Endothelial cell of umbilical vein (primary cell): ENCODE results near the gene MYH3. TPM values are rescaled to one million over a fixed set of nuclear protein-coding genes. Genes with fewer than 3 reads are reported as not detected.
A peak's percentile ranks its signal among the peaks of the same experiment; 100 is the strongest.

Experiments
- BruUV-seq: library from RNA; stranded (reverse); fragments of 400-500 nt; replicated peaks from 2 replicates; lab custom pipeline; 2021; lab: Mats Ljungman, UMichigan
- CTCF ChIA-PET: fragments of 300-600, 350-600 bp; sonication (Branson Sonifier 250); formaldehyde crosslinking; loops from one replicate; lab custom pipeline; 2021; ENCODE audit warnings: antibody characterized with exemption, inconsistent platforms; lab: Charles Lee
- POLR2A ChIA-PET: fragments of 300-600, 350-600 bp; sonication (Branson Sonifier 250); formaldehyde crosslinking; loops from one replicate; lab custom pipeline; 2021; ENCODE audit warnings: antibody characterized with exemption, inconsistent platforms; lab: Charles Lee
- DNase-seq: peaks from one replicate; pipeline ENCODE4 v3.0.0-alpha.2; 2011; ENCODE audit warnings: low read depth, low spot score
- FAIRE-seq: peaks from 2 replicates; lab custom pipeline; 2011; peaks lifted over from hg19 to GRCh38; lab: Jason Lieb, UNC
- H2AFZ ChIP-seq: 2 replicates; pipeline ENCODE4 v1.6.0; 2012; ENCODE audit warnings: low read depth, low read length, control low read depth, inconsistent platforms
- H3K27ac ChIP-seq: 2 replicates; pipeline ENCODE4 v1.5.1; 2011; ENCODE audit warnings: low read depth, mild to moderate bottlenecking, control low read depth, low read length, moderate library complexity; ENCODE audit not compliant: insufficient read depth
- H3K27me3 ChIP-seq, 2 experiments: 2 replicates each; pipeline versions ENCODE4 v1.6.0 to v1.6.1; 2011; ENCODE audit warnings: low read length in 2 of 2, mixed read lengths in 1 of 2; ENCODE audit not compliant: control insufficient read depth in 2 of 2, insufficient read depth in 2 of 2
- H3K36me3 ChIP-seq, 2 experiments: 2 replicates in 1 of 2; 3 replicates in 1 of 2; pipeline ENCODE4 v1.5.1; 2011; ENCODE audit warnings: low read length in 2 of 2, mild to moderate bottlenecking in 1 of 2, moderate library complexity in 1 of 2; ENCODE audit not compliant: control insufficient read depth in 2 of 2, insufficient read depth in 2 of 2; ENCODE audit errors: extremely low read depth in 1 of 2
- H3K4me1 ChIP-seq: 3 replicates; pipeline ENCODE4 v1.5.1; 2011; ENCODE audit warnings: mild to moderate bottlenecking, low read length; ENCODE audit not compliant: control insufficient read depth, insufficient read depth; ENCODE audit errors: extremely low read depth
- H3K4me2 ChIP-seq: 2 replicates; pipeline ENCODE4 v1.6.1; 2011; ENCODE audit warnings: low read length, control low read depth, mixed read lengths; ENCODE audit not compliant: insufficient read depth
- H3K4me3 ChIP-seq, 3 experiments: fragments of 200-600 bp in 1 of 3; sonication (generic), shearing (Covaris generic) in 1 of 3; replicated peaks in 1 of 3; 2 replicates each; pipeline ENCODE4 v1.5.1; 2011 to 2016; ENCODE audit warnings: control low read depth in 3 of 3, low read length in 3 of 3, mild to moderate bottlenecking in 2 of 3, inconsistent platforms in 1 of 3, low read depth in 1 of 3, moderate library complexity in 1 of 3; ENCODE audit not compliant: insufficient read depth in 1 of 3
- H3K79me2 ChIP-seq: 2 replicates; pipeline ENCODE4 v1.6.0; 2012; ENCODE audit warnings: low read length, inconsistent platforms; ENCODE audit not compliant: control insufficient read depth, insufficient read depth
- H3K9ac ChIP-seq: replicated peaks from 2 replicates; pipeline ENCODE3; 2011; ENCODE audit warnings: low read length, control low read depth; ENCODE audit not compliant: insufficient read depth; ENCODE audit errors: extremely low read depth
- H3K9me1 ChIP-seq: replicated peaks from 3 replicates; pipeline ENCODE4 v1.6.0; 2011; ENCODE audit warnings: mild to moderate bottlenecking, low read length; ENCODE audit not compliant: control insufficient read depth, insufficient read depth; ENCODE audit errors: extremely low read depth
- H3K9me3 ChIP-seq: replicated peaks from 2 replicates; pipeline ENCODE4 v1.5.1; 2012; ENCODE audit warnings: low read length, inconsistent platforms; ENCODE audit not compliant: control insufficient read depth, insufficient read depth
- H4K20me1 ChIP-seq: replicated peaks from 2 replicates; pipeline ENCODE3; 2011; ENCODE audit warnings: mild to moderate bottlenecking, low read length; ENCODE audit not compliant: control insufficient read depth, insufficient read depth; ENCODE audit errors: extremely low read depth
- EZH2 ChIP-seq: IDR thresholded peaks from 2 replicates; pipeline ENCODE4 v1.6.1; 2012; ENCODE audit warnings: borderline replicate concordance, low read depth, mild to moderate bottlenecking, moderate library complexity, low read length, inconsistent platforms; ENCODE audit not compliant: severe bottlenecking
- FOS ChIP-seq: IDR thresholded peaks from 2 replicates; pipeline ENCODE4 v1.6.1; 2011; ENCODE audit warnings: mild to moderate bottlenecking, low read length, moderate library complexity, borderline replicate concordance; ENCODE audit not compliant: insufficient read depth
- GATA2 ChIP-seq: IDR thresholded peaks from 2 replicates; pipeline ENCODE4 v1.7.0; 2011; ENCODE audit warnings: low read depth, mild to moderate bottlenecking, moderate library complexity, mixed read lengths, low read length; ENCODE audit not compliant: insufficient read length, insufficient read depth
- JUN ChIP-seq: IDR thresholded peaks from 2 replicates; pipeline ENCODE4 v1.6.1; 2011; ENCODE audit warnings: borderline replicate concordance, low read depth; ENCODE audit not compliant: insufficient read length, insufficient read depth
- MYC ChIP-seq: IDR thresholded peaks from one replicate; pipeline ENCODE4 v1.6.1; 2011; ENCODE audit warnings: mild to moderate bottlenecking, low read depth, low read length
- POLR2A ChIP-seq: IDR thresholded peaks from 2 replicates; pipeline ENCODE4 v1.6.1; 2012; ENCODE audit warnings: low read depth, mild to moderate bottlenecking, control low read depth, low read length
- POLR2AphosphoS5 ChIP-seq: IDR thresholded peaks from 2 replicates; pipeline ENCODE4 v1.6.1; 2012; ENCODE audit warnings: low read depth, mild to moderate bottlenecking, control low read depth, low read length, moderate library complexity; ENCODE audit not compliant: insufficient read depth
- dilution Hi-C: fragments of 300-500 bp; cut with MboI; formaldehyde crosslinking; loops from one replicate; pipeline ENCODE4 v1.15.0; 2019; ENCODE audit warnings: low sequenced_read_pairs; ENCODE audit not compliant: extremely low pct_ligation_motif_present
- intact Hi-C: fragments of 100-400 bp; cut with micrococcal nuclease; formaldehyde crosslinking; loops from one replicate; pipeline ENCODE4 v1.10.0; 2022
- polyA plus RNA-seq, 4 experiments: library from polyadenylated mRNA; depleted of rRNA in 3 of 4; stranded (reverse) in 3 of 4; unstranded in 1 of 4; fragments of >200 nt; gene quantifications; 2 replicates each; pipeline versions ENCODE4 v1.2.1 to v1.2.3, GENCODE V29; 2011 to 2012; ENCODE audit warnings: missing spikeins in 1 of 4
- total RNA-seq: library from RNA; stranded (reverse); gene quantifications from 2 replicates; pipeline ENCODE4 v1.2.3, GENCODE V29; 2021
- TF ChIP-seq, protein P1 (sequence below), 2 donors: IDR thresholded peaks; 1 replicate in 1 of 2; 2 replicates in 1 of 2; pipeline ENCODE4 v1.5.1; 2011; ENCODE audit warnings: low read length in 2 of 2, mild to moderate bottlenecking in 2 of 2, moderate library complexity in 2 of 2, control low read depth in 1 of 2, inconsistent platforms in 1 of 2, low read depth in 1 of 2; ENCODE audit not compliant: insufficient read depth in 1 of 2; ENCODE audit errors: extremely low read depth in 1 of 2
- TF ChIP-seq, protein P2 (sequence below): IDR thresholded peaks from 2 replicates; pipeline ENCODE4 v1.6.1; 2011; ENCODE audit not compliant: insufficient read depth, insufficient read length

MYH3 gene
- total and polyA plus RNA-seq, 2 donors (not counting 3 experiments of a cell fraction or from before 2014, with no cell fraction given) = 0.65 to 0.73 TPM

DNA sequence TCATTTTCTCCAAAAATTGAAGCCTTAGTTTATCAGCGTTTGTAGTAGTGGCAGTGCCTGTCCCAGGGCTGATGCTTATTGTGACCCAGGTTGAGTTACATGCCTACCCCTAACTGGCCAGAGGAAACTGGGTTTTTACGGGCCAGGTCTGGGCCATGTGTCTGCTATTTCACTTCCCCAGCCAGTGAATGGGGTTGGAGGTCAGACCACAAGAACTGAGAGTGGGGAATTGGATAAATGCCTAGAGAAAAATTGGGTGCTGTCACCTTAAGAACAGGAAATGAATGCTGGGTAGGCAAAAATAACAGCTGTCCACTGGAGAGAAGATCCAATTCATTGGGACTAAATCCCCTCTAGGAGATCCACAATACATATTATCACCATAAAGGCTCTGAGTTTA lies 45.5 kb upstream of the MYH3 start:
- BruUV-seq = no TSS peak
- CTCF ChIA-PET = interaction anchor here (1.0 to 1.2 kb wide), 3 partner anchors 28 to 173 kb away, joined by 3 to 4 read pairs (median 3); no protein-coding TSS in a partner anchor
- no peak for FAIRE-seq

More for the DNA sequence above, 45.5 kb upstream of the MYH3 start:
- H3K79me2 ChIP-seq = peaks cover 26% of the 10 kb centered on the region
- H3K36me3 ChIP-seq = peaks cover 3 to 4% of the 10 kb centered on the region in 2 experiments
- H3K9ac ChIP-seq = no peak overlapping the region
- H3K9me1 ChIP-seq = peaks cover 2% of the 10 kb centered on the region
- dilution Hi-C loops (no loop called here), intact Hi-C loops (no loop called here)
- no peak overlapping the region for H2AFZ ChIP-seq
- POLR2A ChIA-PET = interaction anchor here (0.5 kb wide), 1 partner anchor 46 kb away, joined by 3 read pairs; no protein-coding TSS in a partner anchor
- H3K4me1 ChIP-seq = peaks cover 17% of the 10 kb centered on the region
- H3K27me3 ChIP-seq = no peaks in the 10 kb centered on the region
- H3K4me3 ChIP-seq = no peak overlapping the region
- no peaks in the 10 kb centered on the region for H3K9me3 ChIP-seq
- DNase-seq = peak; percentile 2
- no peak for TF ChIP-seq EZH2
- no peak for TF ChIP-seq POLR2A
- TF ChIP-seq, protein P1, sequence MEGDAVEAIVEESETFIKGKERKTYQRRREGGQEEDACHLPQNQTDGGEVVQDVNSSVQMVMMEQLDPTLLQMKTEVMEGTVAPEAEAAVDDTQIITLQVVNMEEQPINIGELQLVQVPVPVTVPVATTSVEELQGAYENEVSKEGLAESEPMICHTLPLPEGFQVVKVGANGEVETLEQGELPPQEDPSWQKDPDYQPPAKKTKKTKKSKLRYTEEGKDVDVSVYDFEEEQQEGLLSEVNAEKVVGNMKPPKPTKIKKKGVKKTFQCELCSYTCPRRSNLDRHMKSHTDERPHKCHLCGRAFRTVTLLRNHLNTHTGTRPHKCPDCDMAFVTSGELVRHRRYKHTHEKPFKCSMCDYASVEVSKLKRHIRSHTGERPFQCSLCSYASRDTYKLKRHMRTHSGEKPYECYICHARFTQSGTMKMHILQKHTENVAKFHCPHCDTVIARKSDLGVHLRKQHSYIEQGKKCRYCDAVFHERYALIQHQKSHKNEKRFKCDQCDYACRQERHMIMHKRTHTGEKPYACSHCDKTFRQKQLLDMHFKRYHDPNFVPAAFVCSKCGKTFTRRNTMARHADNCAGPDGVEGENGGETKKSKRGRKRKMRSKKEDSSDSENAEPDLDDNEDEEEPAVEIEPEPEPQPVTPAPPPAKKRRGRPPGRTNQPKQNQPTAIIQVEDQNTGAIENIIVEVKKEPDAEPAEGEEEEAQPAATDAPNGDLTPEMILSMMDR (IDR thresholded peaks at IDR 0.05; ENCODE audit: extremely low read depth in 1 of 2, insufficient read depth in 1 of 2, low read depth in 1 of 2, low read length in 2 of 2) = no peak
- no peak for TF ChIP-seq GATA2
- TF ChIP-seq, protein P2, sequence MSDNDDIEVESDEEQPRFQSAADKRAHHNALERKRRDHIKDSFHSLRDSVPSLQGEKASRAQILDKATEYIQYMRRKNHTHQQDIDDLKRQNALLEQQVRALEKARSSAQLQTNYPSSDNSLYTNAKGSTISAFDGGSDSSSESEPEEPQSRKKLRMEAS = no peak
- no peak for TF ChIP-seq MYC
- no peak for TF ChIP-seq FOS
- no peak for TF ChIP-seq POLR2AphosphoS5
- no peak for TF ChIP-seq JUN
- no peaks in the 10 kb centered on the region for H4K20me1 ChIP-seq
- H3K4me2 ChIP-seq = peak overlapping the region; percentile 25
- no peak overlapping the region for H3K27ac ChIP-seq
